MCF 10A (cell line): ENCODE data around the gene CSNK1E. TPM values are rescaled to one million over a fixed set of nuclear protein-coding genes. Genes with fewer than 3 reads are reported as not detected.

ENCODE experiments used
- BruUV-seq: library from RNA; stranded (reverse); fragments of 400-500 nt; replicated peaks from 2 replicates; lab custom pipeline; 2021; lab: Mats Ljungman, UMichigan
- CTCF ChIA-PET: fragments of 300-600 bp; sonication (Branson Sonifier 250); formaldehyde crosslinking; extraction: SDS; loops from one replicate; lab custom pipeline; 2021; ENCODE audit warnings: antibody characterized with exemption, inconsistent platforms; lab: Yijun Ruan, JAX
- POLR2A ChIA-PET: fragments of 300-600, 350-650 bp; sonication (Branson Sonifier 250); formaldehyde crosslinking; extraction: SDS; loops from one replicate; lab custom pipeline; 2020; ENCODE audit warnings: antibody characterized with exemption, inconsistent platforms; lab: Yijun Ruan, JAX
- DNase-seq: peaks from one replicate; pipeline ENCODE4 v3.0.0-alpha.2; 2018; ENCODE audit not compliant: unreplicated experiment
- H3K27ac Mint-ChIP-seq: one replicate; pipeline ENCODE4 v1.8.0; 2022; ENCODE audit warnings: mild to moderate bottlenecking, low read depth, mixed read lengths; ENCODE audit not compliant: unreplicated experiment
- H3K27me3 Mint-ChIP-seq: one replicate; pipeline ENCODE4 v1.8.0; 2022; ENCODE audit warnings: mixed read lengths; ENCODE audit not compliant: insufficient read depth, unreplicated experiment
- H3K36me3 Mint-ChIP-seq: one replicate; pipeline ENCODE4 v1.8.0; 2022; ENCODE audit warnings: mild to moderate bottlenecking, moderate library complexity, mixed read lengths; ENCODE audit not compliant: insufficient read depth, unreplicated experiment
- H3K4me1 Mint-ChIP-seq: one replicate; pipeline ENCODE4 v1.8.0; 2022; ENCODE audit warnings: mixed read lengths; ENCODE audit not compliant: insufficient read depth, unreplicated experiment
- H3K4me3 Mint-ChIP-seq: one replicate; pipeline ENCODE4 v1.8.0; 2022; ENCODE audit warnings: mild to moderate bottlenecking, moderate library complexity, mixed read lengths; ENCODE audit not compliant: unreplicated experiment
- H3K9me3 Mint-ChIP-seq: one replicate; pipeline ENCODE4 v1.8.0; 2022; ENCODE audit warnings: mixed read lengths; ENCODE audit not compliant: unreplicated experiment
- CTCF ChIP-seq: fragments of 200-600 bp; IDR thresholded peaks from one replicate; pipeline ENCODE4 v1.8.0; 2022; ENCODE audit warnings: antibody characterized with exemption, mild to moderate bottlenecking; ENCODE audit not compliant: unreplicated experiment
- intact Hi-C: fragments of 100-400 bp; cut with micrococcal nuclease; formaldehyde crosslinking; loops from 2 replicates; pipeline ENCODE4 v1.14.1; 2022
- total RNA-seq: library from RNA; stranded (reverse); gene quantifications from 2 replicates; pipeline ENCODE4 v1.2.3, GENCODE V29; 2022

Gene CSNK1E
- total RNA-seq, 1 experiment from 2014 or later = 425 TPM

DNA sequence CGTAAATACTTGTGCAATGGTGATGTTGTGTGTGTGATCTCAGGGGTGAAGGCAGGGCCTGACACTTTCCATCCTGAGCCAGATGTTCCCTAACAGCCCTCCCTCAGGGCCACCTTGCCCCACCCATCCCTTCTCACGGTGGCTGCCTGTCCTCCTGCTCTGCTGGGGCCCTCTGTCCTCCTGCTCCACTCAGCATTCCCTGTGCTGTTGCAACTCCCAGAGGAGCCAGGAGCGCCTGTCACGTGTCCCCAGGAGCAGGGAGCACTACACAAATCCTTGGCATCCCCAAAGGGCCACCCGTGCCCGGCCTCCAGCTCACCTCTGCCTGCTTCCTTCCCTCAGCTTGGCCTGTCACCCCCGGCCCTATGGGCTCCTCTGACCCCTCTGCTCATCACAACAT lies 10.2 kb upstream of the CSNK1E start:
- POLR2A ChIA-PET = interaction anchor here (0.6 to 3.3 kb wide), 6 partner anchors 9 to 196 kb away, joined by 3 to 16 read pairs (median 3); no protein-coding TSS in a partner anchor
- intact Hi-C loops = no loop called here
- H3K27me3 Mint-ChIP-seq = no peaks in the 10 kb centered on the region
- H3K9me3 Mint-ChIP-seq = no peaks in the 10 kb centered on the region
- peak; percentile 41 for DNase-seq
- peaks cover 21% of the 10 kb centered on the region for H3K4me1 Mint-ChIP-seq
- peak overlapping the region; percentile 97 for H3K27ac Mint-ChIP-seq
- H3K4me3 Mint-ChIP-seq = peak overlapping the region; percentile 79
- CTCF ChIA-PET = interaction anchor here (1.3 to 1.7 kb wide), 2 partner anchors 9 to 27 kb away, joined by 5 to 7 read pairs; no protein-coding TSS in a partner anchor
- H3K36me3 Mint-ChIP-seq = peaks cover 8% of the 10 kb centered on the region
- BruUV-seq = no TSS peak
- no peak for TF ChIP-seq CTCF

DNA sequence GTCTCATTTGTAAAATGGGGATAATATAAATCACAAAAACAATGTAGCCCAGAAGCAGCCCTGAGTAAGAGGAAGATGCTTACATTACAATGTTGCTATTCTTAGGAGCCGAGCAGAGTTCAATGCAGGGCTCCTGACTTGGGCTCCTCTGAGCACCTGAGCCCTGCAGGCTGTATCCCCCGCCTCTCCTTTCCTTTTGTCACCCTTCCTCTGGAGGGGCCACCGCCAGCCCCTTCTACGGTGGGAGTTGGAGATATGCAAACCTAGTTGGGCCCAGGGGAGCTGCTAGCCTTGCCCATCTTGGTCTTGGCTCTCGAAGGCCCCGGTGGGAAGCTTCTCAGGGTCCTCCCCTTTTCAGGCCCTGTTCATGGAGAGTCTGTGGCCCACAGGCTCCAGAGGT lies 8.4 kb upstream of the CSNK1E start:
- Mint-ChIP-seq H3K27me3 (no peaks in the 10 kb centered on the region), H3K9me3 (no peaks in the 10 kb centered on the region), H3K4me3 (no peak overlapping the region), H3K27ac (no peak overlapping the region), H3K4me1 (peaks cover 26% of the 10 kb centered on the region), H3K36me3 (peaks cover 11% of the 10 kb centered on the region)
- CTCF ChIA-PET = interaction anchor here (1.0 kb wide), 1 partner anchor 9 kb away, joined by 3 read pairs; no protein-coding TSS in a partner anchor
- TF ChIP-seq CTCF = no peak
- POLR2A ChIA-PET = interaction anchor here (3.3 kb wide), 1 partner anchor 8 kb away, joined by 16 read pairs; no protein-coding TSS in a partner anchor
- intact Hi-C loops = no loop called here
- BruUV-seq = no TSS peak
- no peak for DNase-seq

- POLR2A ChIA-PET = interaction anchor here (0.6 to 1.4 kb wide), 2 partner anchors 15 to 377 kb away, joined by 3 to 10 read pairs; no protein-coding TSS in a partner anchor
- CTCF ChIA-PET = no interaction called here
- Mint-ChIP-seq H3K4me1 (peaks cover 11% of the 10 kb centered on the region), H3K4me3 (no peak overlapping the region), H3K9me3 (no peaks in the 10 kb centered on the region), H3K27me3 (no peaks in the 10 kb centered on the region), H3K27ac (peak overlapping the region; percentile 27), H3K36me3 (peaks cover 11% of the 10 kb centered on the region)
- BruUV-seq = no TSS peak
- no peak for TF ChIP-seq CTCF
- intact Hi-C loops = no loop called here
- no peak for DNase-seq
Observed at GRCh38 chr22:38320605-38321402, 3.6 kb upstream of the CSNK1E start.
